AG09309 (cell line): ENCODE data around the gene CLDN18.

ENCODE experiments used
- DNase-seq: peaks from one replicate; pipeline ENCODE4 v3.0.0-alpha.2; 2010; ENCODE audit warnings: low read depth
- H3K4me3 ChIP-seq: 2 replicates; pipeline ENCODE4 v1.5.1; 2011; ENCODE audit warnings: mild to moderate bottlenecking, low read depth, low read length, moderate library complexity; ENCODE audit not compliant: control insufficient read depth
- TF ChIP-seq, protein P1 (sequence below): IDR thresholded peaks from 2 replicates; pipeline ENCODE4 v1.5.1; 2011; ENCODE audit warnings: mild to moderate bottlenecking, low read depth, low read length, inconsistent platforms; ENCODE audit not compliant: insufficient read depth, control insufficient read depth; ENCODE audit errors: missing control alignments

The CLDN18 gene

DNA sequence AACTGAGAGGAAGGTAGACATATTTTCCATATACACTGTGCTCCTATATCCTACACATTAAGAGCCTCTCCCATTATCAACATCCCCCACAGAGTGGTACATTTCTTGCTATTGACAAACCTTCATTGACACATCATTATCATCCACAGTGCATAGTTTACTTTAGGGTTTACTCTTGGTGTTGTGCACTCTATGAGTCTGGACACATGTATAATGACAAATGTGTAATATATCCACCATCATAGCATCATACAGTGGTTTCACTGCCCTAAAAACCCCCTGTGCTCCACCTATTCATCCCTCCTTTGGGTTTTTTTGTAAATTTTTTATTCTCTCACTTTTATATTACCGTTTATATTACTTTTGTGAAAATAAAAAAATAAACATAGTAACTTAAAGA, 22.2 kb upstream of the CLDN18 start:
- TF ChIP-seq, protein P1, sequence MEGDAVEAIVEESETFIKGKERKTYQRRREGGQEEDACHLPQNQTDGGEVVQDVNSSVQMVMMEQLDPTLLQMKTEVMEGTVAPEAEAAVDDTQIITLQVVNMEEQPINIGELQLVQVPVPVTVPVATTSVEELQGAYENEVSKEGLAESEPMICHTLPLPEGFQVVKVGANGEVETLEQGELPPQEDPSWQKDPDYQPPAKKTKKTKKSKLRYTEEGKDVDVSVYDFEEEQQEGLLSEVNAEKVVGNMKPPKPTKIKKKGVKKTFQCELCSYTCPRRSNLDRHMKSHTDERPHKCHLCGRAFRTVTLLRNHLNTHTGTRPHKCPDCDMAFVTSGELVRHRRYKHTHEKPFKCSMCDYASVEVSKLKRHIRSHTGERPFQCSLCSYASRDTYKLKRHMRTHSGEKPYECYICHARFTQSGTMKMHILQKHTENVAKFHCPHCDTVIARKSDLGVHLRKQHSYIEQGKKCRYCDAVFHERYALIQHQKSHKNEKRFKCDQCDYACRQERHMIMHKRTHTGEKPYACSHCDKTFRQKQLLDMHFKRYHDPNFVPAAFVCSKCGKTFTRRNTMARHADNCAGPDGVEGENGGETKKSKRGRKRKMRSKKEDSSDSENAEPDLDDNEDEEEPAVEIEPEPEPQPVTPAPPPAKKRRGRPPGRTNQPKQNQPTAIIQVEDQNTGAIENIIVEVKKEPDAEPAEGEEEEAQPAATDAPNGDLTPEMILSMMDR = no peak
- no peak for DNase-seq
- no peak overlapping the region for H3K4me3 ChIP-seq

DNA sequence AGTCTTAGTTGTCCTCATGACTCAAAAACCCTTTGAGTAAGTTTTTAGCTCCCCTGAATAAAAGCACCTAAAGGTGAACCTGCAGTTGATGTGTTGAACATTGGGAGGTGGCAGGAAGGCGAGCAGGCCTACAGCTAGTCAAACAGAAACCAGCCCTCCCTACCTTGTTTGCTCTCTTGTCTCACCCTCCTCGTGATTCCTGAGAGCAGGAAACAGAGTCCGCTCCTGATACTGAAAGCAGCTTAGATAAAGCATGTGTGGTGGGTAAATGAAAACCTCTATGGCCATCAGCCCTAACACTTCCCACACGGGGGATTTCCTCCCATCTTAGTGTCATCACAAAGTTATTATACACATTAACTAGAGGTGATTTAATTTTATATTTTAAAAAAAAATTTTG, 21.8 kb upstream of the CLDN18 start:
- no peak for DNase-seq
- TF ChIP-seq, protein P1 = no peak
- H3K4me3 ChIP-seq = no peak overlapping the region

DNA sequence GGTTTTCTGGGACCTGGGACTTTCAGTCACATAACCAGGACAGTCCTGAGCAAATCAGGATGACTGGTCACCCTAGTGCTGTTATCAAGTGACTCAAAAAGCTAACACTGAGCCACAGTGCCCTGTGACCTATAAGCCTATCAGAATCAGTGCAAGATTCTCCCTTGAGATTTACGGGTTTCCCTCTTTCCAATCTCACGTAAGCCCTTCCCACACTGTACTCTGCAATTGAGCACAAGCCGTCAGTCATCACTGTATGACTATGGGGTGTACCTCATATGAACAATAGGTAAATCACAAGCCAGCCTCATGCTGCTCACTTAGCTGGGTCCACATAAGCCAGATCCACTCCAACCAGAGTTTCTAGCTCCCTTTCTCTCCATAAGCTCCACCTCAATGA, 21.0 kb upstream of the CLDN18 start:
- TF ChIP-seq, protein P1 = no peak
- no peak for DNase-seq
- no peak overlapping the region for H3K4me3 ChIP-seq

DNA sequence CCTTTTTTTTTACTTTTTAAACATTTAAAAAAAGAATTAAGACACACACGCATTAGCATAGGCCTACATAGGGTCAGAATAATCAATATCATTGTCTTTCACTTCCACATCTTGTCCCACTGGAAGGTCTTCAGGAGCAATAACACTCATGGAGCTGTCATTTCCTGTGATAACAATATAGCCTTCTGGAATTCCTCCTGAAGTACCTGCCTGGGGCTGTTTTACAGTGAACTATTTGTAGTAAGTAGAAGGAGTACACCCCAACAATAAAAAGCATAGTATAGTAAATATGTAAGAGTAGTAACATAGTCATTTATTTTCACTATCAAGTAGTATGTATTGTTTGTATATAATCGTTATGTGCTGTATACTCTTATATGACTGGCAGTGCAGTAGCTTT, 19.5 kb upstream of the CLDN18 start:
- H3K4me3 ChIP-seq = no peak overlapping the region
- DNase-seq = no peak
- TF ChIP-seq, protein P1 = no peak

DNA sequence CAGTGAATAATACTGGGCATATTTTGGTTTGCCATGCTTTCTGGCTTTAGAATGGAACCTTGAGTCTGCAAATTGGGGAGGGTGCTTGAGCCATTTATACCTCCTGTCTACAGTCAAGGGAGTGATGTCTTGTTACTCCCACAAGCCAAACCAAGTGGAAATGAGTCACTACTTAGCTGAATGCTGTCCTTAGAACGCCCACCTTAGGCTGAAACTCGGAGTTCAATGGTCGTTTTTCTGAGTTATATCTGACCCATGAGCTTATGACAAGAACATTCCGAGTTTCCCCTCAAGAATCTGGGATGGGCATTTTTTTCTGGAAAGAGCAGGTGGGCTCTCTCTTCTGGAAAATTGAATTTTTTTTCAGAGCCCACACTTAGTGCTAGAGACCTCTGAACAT, 17.4 kb upstream of the CLDN18 start:
- TF ChIP-seq, protein P1 = no peak
- DNase-seq = no peak
- no peak overlapping the region for H3K4me3 ChIP-seq

DNA sequence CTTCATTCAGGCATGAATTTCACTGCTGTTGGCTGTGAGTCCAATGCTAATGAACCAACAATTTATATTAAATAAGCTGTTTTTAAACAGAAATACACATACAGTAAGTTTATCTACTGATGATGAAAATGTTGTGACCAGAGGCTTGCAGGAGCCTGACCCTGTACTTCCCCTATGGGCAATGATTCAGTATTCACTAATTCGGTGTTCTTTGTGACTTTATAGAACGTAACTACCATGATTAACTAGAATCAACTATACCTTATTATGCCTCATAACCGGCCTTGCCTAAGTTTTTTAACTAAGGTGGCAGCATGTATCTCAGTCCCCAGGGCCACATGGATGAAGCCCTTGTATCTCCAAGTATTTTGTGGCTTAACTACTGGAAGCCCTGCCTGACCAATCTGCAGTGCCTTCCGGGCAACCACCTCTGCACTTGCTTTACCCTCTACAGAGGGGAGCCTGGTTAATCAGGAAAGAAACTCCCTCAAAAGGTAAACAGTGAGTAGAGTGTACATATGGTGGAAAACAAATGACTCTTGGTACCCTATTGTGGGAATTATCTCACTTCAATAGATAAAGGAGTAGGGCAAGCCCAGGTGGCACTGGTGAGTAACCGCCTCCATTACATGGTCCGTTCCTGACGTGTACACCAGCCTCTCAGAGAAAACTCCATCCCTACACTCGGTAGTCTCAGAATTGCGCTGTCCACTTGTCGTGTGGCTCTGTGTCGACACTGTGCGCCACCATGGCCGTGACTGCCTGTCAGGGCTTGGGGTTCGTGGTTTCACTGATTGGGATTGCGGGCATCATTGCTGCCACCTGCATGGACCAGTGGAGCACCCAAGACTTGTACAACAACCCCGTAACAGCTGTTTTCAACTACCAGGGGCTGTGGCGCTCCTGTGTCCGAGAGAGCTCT, 11.6 kb upstream of the CLDN18 start:
- H3K4me3 ChIP-seq = no peak overlapping the region
- DNase-seq = no peak
- TF ChIP-seq, protein P1 = no peak

DNA sequence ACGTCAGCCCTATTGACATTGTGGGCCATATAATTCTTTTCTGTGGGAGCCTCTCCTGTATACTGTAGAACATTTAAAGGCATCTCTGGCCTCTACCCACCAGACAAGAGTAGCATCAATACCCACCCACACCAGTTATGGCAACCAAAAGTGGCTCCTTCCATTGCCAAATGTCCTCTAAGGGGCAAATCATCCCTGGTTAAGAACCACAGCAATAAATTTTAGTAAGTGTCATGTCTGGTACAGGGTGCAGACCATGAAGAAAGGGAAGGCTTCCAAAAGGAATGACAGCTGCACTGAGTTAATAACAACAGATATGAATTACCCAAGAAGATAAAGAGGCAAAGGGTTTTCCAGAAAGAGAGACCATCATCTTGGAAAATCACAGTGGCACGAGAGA, 6.9 kb upstream of the CLDN18 start:
- no peak for DNase-seq
- TF ChIP-seq, protein P1 = no peak
- no peak overlapping the region for H3K4me3 ChIP-seq
